ENCODE data around the gene ASTN2. TPM values are rescaled to one million over a fixed set of nuclear protein-coding genes. Genes with fewer than 3 reads are reported as not detected.

Gene ASTN2
- total RNA-seq, 2 experiments from 2014 or later, result 5.2 to 6.0 TPM

DNA sequence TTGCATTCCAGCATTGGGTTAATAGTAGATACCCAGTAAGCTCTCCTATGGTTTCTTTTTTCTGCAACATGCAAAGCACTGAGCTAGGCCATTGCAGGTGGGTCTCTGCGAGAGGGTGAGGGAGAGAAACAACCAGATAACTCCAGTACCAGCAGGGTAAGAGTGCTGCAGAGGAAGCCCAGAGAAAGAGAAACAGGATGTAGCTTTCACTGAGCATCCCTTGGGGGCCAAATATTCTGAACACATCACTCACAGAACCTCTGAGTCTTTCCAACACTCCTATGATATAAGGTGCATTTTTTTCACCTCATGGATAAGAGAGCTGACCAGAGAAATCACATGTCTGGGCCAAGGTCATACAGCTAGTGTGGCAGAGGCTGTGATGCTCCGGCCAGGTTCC lies 651.1 kb downstream of the ASTN2 start:
- ATAC-seq (ENCODE audit: low read depth) (no peak), DNase-seq (no peak)
- POLR2A ChIA-PET, result no interaction called here
- H3K27ac Mint-ChIP-seq, result no peak overlapping the region
- no peaks in the 10 kb centered on the region for H3K4me1 Mint-ChIP-seq
- H3K4me3 Mint-ChIP-seq, result no peak overlapping the region
- H3K36me3 Mint-ChIP-seq, result no peaks in the 10 kb centered on the region
- H3K27me3 Mint-ChIP-seq, result peaks cover 5% of the 10 kb centered on the region
- H3K9me3 Mint-ChIP-seq, result no peaks in the 10 kb centered on the region

DNA sequence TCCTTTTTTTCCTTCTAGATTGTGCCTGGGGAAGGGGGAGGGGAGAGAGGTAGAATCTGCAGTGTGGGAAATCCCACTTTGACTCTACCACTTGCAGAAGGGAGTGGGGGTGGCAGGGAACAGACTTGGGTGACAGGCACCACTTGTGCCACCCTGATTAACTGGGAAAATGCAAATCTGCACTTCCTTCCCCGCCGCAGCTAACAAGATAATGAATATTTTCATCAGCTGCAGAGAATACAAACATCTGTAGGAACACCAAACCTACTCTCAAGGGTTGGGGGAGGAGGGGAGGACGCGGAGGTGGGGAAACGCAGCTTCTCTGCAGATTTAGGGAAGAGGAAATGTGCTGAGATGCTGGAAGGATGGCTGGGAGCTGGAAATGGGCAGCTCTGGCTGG lies 654.2 kb downstream of the ASTN2 start:
- ATAC-seq (ENCODE audit: low read depth) (no peak), DNase-seq (no peak)
- H3K36me3 Mint-ChIP-seq, result no peaks in the 10 kb centered on the region
- H3K4me3 Mint-ChIP-seq, result no peak overlapping the region
- POLR2A ChIA-PET, result no interaction called here
- H3K4me1 Mint-ChIP-seq, result no peaks in the 10 kb centered on the region
- no peak overlapping the region for H3K27ac Mint-ChIP-seq
- peaks cover under 1% of the 10 kb centered on the region for H3K9me3 Mint-ChIP-seq
- peaks cover 8% of the 10 kb centered on the region for H3K27me3 Mint-ChIP-seq

DNA sequence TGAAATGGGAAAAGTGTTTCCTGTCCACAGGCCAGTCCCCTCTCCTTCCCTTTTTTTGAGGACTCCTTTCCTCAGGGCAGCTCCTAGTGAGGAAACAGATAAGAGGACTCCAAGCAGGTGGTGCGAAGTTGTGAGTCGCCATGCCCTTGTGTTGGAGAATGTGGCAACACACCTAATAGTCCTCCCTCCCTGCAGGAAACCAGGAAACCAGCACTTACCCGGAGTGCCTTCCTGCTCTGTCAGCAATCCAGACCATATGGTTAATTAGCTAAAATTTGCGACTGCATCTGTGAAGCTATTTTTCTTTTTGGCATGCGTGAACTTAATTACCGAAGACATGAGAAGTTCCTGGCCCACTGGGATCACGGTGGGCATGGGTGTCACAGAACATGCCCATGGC lies 657.8 kb downstream of the ASTN2 start:
- ATAC-seq (ENCODE audit: low read depth) (no peak), DNase-seq (no peak)
- H3K27me3 Mint-ChIP-seq, result peaks cover 10% of the 10 kb centered on the region
- no peak overlapping the region for H3K4me3 Mint-ChIP-seq
- H3K27ac Mint-ChIP-seq, result no peak overlapping the region
- POLR2A ChIA-PET, result no interaction called here
- no peaks in the 10 kb centered on the region for H3K36me3 Mint-ChIP-seq
- H3K4me1 Mint-ChIP-seq, result peaks cover 2% of the 10 kb centered on the region
- H3K9me3 Mint-ChIP-seq, result peaks cover 2% of the 10 kb centered on the region

GRCh38 chr9:116753389-116753788 lies 661.5 kb downstream of the ASTN2 start:
- no peak for DNase-seq
- POLR2A ChIA-PET, result no interaction called here

GRCh38 chr9:116750510-116750909 lies 664.3 kb downstream of the ASTN2 start:
- Mint-ChIP-seq H3K27me3 (peaks cover 7% of the 10 kb centered on the region), H3K4me1 (peaks cover 2% of the 10 kb centered on the region), H3K27ac (no peak overlapping the region), H3K36me3 (no peaks in the 10 kb centered on the region), H3K4me3 (no peak overlapping the region), H3K9me3 (peaks cover under 1% of the 10 kb centered on the region)
- DNase-seq, result no peak
- POLR2A ChIA-PET, result no interaction called here
- no peak for ATAC-seq (ENCODE audit: low read depth)

More at GRCh38 chr9:116753389-116753788, 661.5 kb downstream of the ASTN2 start:
- Mint-ChIP-seq H3K9me3 (peaks cover 2% of the 10 kb centered on the region), H3K4me1 (peaks cover 2% of the 10 kb centered on the region), H3K27me3 (peaks cover 11% of the 10 kb centered on the region), H3K36me3 (no peaks in the 10 kb centered on the region), H3K4me3 (no peak overlapping the region), H3K27ac (no peak overlapping the region)
- ATAC-seq (ENCODE audit: low read depth), result no peak

DNA sequence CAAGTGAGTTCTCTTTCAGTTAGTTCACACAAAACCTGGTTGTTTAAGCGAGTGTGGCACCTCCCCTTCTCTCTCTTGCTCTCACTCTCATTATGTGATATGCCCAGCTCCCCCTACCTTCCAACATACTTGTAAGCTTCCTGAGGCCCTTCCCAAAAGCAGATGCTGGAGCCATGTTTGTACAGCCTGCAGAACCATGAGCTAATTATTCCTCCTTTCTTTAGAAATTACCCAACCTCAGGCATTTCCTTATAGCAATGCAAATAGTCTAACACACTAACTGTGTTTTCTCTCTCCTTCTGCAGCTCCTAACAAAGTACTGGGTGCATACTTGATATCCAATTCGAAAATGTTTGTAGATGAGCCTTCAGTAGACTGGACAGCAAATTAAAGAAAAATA lies 665.1 kb downstream of the ASTN2 start:
- ATAC-seq (ENCODE audit: low read depth) (no peak), DNase-seq (no peak)
- peaks cover 2% of the 10 kb centered on the region for H3K4me1 Mint-ChIP-seq
- no peak overlapping the region for H3K4me3 Mint-ChIP-seq
- H3K36me3 Mint-ChIP-seq, result no peaks in the 10 kb centered on the region
- H3K9me3 Mint-ChIP-seq, result no peaks in the 10 kb centered on the region
- peaks cover 7% of the 10 kb centered on the region for H3K27me3 Mint-ChIP-seq
- H3K27ac Mint-ChIP-seq, result no peak overlapping the region
- POLR2A ChIA-PET, result no interaction called here

GRCh38 chr9:116749176-116749575 lies 665.7 kb downstream of the ASTN2 start:
- Mint-ChIP-seq H3K36me3 (no peaks in the 10 kb centered on the region), H3K4me1 (peaks cover 2% of the 10 kb centered on the region), H3K27me3 (peaks cover 7% of the 10 kb centered on the region), H3K9me3 (no peaks in the 10 kb centered on the region), H3K27ac (no peak overlapping the region), H3K4me3 (no peak overlapping the region)
- POLR2A ChIA-PET, result no interaction called here
- DNase-seq (no peak), ATAC-seq (ENCODE audit: low read depth) (no peak)

DNA sequence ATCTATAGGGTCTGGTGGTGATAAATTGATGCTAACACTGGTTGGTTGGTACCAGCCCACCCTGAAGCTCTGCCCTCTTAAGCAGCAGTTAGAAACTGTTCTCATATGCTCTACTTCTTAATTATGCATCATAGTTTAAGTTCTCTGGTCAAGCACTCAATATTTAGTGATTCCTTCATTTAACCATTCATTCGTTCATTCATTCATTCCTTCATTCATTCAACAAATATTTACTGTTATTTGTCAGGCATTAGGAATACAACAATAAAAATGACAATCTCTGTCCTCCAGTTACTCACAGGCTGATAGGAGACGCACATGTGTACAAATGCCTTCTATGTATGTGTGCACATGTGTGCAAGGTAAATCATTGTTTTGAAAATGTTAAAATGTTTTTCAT lies 673.1 kb downstream of the ASTN2 start:
- Mint-ChIP-seq H3K27me3 (no peaks in the 10 kb centered on the region), H3K4me1 (no peaks in the 10 kb centered on the region), H3K4me3 (no peak overlapping the region), H3K9me3 (no peaks in the 10 kb centered on the region), H3K36me3 (no peaks in the 10 kb centered on the region), H3K27ac (no peak overlapping the region)
- DNase-seq (no peak), ATAC-seq (ENCODE audit: low read depth) (no peak)
- POLR2A ChIA-PET, result interaction anchor here (0.6 kb wide), 1 partner anchor 1472 kb away, joined by 3 read pairs; no protein-coding TSS in a partner anchor

DNA sequence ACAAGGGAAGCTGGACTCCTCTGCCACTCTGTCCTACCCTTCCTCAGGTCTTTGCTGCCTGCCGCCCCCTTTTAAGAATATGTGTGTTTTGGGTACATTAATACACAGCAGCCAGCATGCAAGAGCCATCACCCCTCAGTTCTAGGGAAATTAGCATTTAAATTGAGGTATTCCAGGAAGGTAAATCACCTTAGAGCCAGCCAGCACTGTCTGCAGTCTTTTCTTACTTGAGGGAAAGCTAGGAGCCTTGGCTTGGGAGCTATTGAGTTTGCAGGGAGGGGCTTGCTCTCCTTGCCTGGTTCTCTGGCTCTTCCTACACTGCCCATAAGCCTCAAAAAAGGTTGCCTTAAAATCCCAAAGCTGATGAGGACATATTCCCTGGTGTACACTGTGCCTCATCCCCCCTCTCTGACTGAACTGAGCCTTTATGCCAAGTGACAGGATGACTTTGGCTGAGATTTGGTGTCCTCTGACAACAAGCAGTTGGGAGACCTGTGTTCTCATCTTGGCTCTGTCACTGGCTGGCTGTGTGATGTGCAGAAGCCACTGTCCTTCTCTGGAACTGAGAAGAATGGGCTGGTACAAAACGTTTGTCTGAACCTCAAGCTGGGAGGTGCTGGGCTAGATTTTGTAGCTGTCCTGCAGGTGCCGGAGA lies 673.6 kb downstream of the ASTN2 start:
- H3K27me3 Mint-ChIP-seq, result no peaks in the 10 kb centered on the region
- H3K27ac Mint-ChIP-seq, result no peak overlapping the region
- no peak overlapping the region for H3K4me3 Mint-ChIP-seq
- DNase-seq (no peak), ATAC-seq (ENCODE audit: low read depth) (no peak)
- H3K4me1 Mint-ChIP-seq, result no peaks in the 10 kb centered on the region
- POLR2A ChIA-PET, result interaction anchor here (0.6 kb wide), 1 partner anchor 1472 kb away, joined by 3 read pairs; no protein-coding TSS in a partner anchor
- no peaks in the 10 kb centered on the region for H3K36me3 Mint-ChIP-seq
- no peaks in the 10 kb centered on the region for H3K9me3 Mint-ChIP-seq

- POLR2A ChIA-PET, result no interaction called here
- Mint-ChIP-seq H3K27me3 (peaks cover 3% of the 10 kb centered on the region), H3K4me3 (no peak overlapping the region), H3K36me3 (no peaks in the 10 kb centered on the region), H3K9me3 (no peaks in the 10 kb centered on the region), H3K4me1 (no peaks in the 10 kb centered on the region), H3K27ac (no peak overlapping the region)
- peak; percentile 74 for DNase-seq
- peak; percentile 50 for ATAC-seq (ENCODE audit: low read depth)
Measured at GRCh38 chr9:116737152-116737546, 677.7 kb downstream of the ASTN2 start.

DNA sequence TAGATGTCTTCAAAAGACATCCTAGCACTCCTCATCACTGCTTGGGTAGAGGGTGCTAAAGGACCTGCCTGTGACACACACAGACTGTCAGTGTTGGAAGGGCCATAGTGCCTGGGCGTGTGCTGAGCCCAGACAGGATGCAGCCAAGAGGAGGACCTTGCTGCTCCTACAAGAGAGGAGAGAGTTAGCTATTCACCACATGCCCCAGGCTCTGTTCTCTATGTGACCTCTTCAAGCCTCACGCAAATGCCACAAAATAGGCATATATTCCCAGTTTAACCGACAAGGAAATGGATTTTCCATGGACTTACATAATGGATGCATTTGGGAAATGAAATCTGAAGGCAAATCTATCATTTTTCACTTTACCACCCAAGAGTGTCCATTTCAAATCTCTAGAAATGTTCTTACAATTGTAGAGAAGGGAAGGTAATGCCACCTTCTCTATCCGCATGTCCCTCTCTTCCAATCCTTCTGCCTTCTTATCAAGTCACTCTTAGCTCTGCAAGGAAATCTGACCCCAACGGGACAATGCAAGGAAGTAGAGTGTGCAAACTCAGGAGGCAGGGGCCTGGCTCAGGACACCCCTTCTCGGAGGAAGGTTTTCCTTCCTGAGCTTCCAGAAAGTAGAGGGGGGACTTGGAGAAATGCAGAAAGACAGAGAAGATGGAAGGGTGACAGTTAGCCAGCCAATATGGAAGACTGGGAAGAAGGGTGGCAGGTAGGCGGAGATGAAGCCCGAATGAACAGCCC lies 678.3 kb downstream of the ASTN2 start:
- H3K4me3 Mint-ChIP-seq, result no peak overlapping the region
- no peaks in the 10 kb centered on the region for H3K9me3 Mint-ChIP-seq
- no peaks in the 10 kb centered on the region for H3K4me1 Mint-ChIP-seq
- no peaks in the 10 kb centered on the region for H3K36me3 Mint-ChIP-seq
- DNase-seq (no peak), ATAC-seq (ENCODE audit: low read depth) (no peak)
- no peak overlapping the region for H3K27ac Mint-ChIP-seq
- H3K27me3 Mint-ChIP-seq, result peaks cover 3% of the 10 kb centered on the region
- POLR2A ChIA-PET, result no interaction called here

GRCh38 chr9:116733010-116733641 lies 681.7 kb downstream of the ASTN2 start:
- ATAC-seq (ENCODE audit: low read depth), result no peak
- peaks cover 3% of the 10 kb centered on the region for H3K27me3 Mint-ChIP-seq
- no peak overlapping the region for H3K4me3 Mint-ChIP-seq
- H3K27ac Mint-ChIP-seq, result no peak overlapping the region
- no peak for DNase-seq
- POLR2A ChIA-PET, result no interaction called here
- H3K9me3 Mint-ChIP-seq, result no peaks in the 10 kb centered on the region
- no peaks in the 10 kb centered on the region for H3K4me1 Mint-ChIP-seq
- H3K36me3 Mint-ChIP-seq, result no peaks in the 10 kb centered on the region

- no peaks in the 10 kb centered on the region for H3K4me1 Mint-ChIP-seq
Measured at GRCh38 chr9:116726602-116727001, 688.3 kb downstream of the ASTN2 start.

GRCh38 chr9:116724123-116724522 lies 690.7 kb downstream of the ASTN2 start:
- Mint-ChIP-seq H3K9me3 (no peaks in the 10 kb centered on the region), H3K27me3 (peaks cover 2% of the 10 kb centered on the region), H3K4me3 (no peak overlapping the region), H3K36me3 (no peaks in the 10 kb centered on the region), H3K4me1 (no peaks in the 10 kb centered on the region), H3K27ac (no peak overlapping the region)
- POLR2A ChIA-PET, result no interaction called here
- ATAC-seq (ENCODE audit: low read depth) (no peak), DNase-seq (no peak)

More at GRCh38 chr9:116726602-116727001, 688.3 kb downstream of the ASTN2 start:
- Mint-ChIP-seq H3K9me3 (no peaks in the 10 kb centered on the region), H3K27ac (no peak overlapping the region), H3K27me3 (no peaks in the 10 kb centered on the region), H3K4me3 (no peak overlapping the region), H3K36me3 (no peaks in the 10 kb centered on the region)
- ATAC-seq (ENCODE audit: low read depth) (no peak), DNase-seq (no peak)
- POLR2A ChIA-PET, result no interaction called here

All from activated naive CD8-positive, alpha-beta T cell treated with anti-CD3 and anti-CD28 coated beads, Interleukin-2, amount 10 ng/mL, durations not matched to agents 7 days and 5 days (primary cell).